ENCODE results near the gene KXD1.
"Not testable (repeated sequence)": the region's sequence is repeated elsewhere in the genome, so short reads cannot be mapped to it uniquely, and the experiment has no call there.

KXD1 gene

DNA sequence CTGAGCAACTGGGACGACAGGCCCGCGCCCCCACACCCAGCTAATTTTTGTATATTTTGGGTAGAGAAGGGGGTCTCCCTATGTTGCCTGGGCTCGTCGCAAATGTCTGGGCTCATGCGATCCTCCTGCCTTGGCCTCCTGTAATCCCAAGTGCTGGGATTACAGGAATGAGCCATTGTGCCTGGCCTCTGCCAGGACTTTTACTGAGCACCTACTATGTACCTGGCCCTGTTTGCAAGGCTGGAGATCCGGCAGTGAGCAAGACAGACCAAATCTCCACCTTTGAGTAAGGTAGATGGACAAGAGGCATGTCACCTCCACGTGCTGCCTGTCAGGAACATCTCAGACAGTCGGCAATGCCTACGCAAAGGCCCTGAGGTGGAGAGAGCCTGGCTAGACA lies 21.2 kb upstream of the KXD1 start:
- no peak for DNase-seq (ENCODE audit: low spot score)

GRCh38 chr19:18537431-18537830 lies 20.2 kb upstream of the KXD1 start:
- no peak for DNase-seq (ENCODE audit: low spot score)

DNA sequence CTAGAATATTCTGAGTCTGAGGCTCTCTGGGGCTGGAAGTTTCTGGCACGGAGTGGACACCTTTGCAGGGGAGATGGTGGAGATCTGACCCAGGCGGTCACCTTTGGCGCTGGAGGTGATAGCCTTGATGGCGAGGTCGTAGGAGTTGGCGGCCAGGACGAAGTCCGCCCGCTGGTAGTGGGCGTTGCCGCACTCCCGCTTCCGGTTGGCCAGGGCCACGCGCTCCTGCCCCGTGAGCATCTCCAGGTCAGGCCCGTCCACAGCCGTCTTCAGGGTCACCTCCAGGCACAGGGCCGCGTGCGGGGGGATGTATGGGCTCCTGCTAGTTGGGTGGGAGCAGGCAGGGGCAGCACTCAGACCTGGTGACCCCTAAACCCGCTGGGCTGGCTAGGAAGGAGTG lies 19.6 kb upstream of the KXD1 start:
- no peak for DNase-seq (ENCODE audit: low spot score)

DNA sequence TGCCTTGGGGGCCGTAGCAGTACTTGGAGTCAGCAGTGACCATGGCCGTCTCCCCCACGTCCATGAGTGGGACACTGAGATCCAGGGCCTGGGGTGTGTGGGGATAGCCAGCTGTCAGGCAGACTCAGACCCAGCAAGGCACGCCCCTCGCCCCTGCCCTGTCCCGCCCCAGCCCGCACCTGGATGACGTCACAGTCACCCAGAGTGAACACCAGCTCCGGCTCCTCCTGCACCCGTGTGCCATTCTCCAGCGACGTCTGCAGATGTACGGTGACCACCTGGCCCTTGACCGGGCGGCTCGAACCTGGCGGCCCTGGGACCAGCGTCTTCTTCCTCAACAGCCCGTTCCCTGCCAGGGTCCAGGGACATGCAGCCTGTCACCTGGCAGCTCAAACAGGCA lies 18.3 kb upstream of the KXD1 start:
- DNase-seq (ENCODE audit: low spot score) = no peak

- DNase-seq (ENCODE audit: low spot score) = not testable (repeated sequence)
Measured at GRCh38 chr19:18540200-18540599, 17.5 kb upstream of the KXD1 start.

DNA sequence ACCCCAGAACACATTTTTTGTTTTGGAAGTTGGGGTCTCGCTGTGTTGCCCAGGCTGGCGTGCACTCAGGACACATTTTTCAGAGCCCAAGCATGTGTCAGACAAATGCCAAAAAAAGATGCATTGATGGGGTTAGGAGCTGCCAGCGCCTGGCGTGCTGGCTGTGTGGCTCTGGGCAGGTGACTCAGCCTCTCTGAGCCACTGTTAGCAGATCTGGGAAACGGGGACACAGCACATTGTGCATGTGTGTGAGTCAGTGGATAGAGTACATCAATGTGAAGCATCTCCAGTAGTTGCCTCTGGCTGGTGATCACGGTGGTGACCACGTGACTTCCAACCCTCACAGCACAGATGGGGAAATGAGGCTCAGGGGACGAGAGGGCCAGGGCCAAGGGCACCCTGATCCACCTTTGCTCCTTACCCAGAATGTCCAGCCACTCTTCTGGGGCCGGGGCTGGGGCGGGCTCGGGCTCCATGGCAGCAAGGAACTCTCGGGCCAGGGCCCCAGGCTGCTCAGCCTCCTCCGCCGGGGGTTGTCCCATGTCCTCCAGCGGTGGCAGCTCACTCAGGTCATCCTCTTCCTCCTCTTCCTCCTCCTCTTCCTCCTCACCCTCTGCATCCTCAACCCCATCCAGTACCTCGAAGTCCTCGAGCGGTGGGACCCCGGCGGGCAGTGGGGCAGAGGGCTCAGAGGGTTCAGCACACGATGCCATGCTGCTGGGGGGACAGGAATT lies 16.2 kb upstream of the KXD1 start:
- peak; percentile 71 for DNase-seq (ENCODE audit: low spot score)

DNA sequence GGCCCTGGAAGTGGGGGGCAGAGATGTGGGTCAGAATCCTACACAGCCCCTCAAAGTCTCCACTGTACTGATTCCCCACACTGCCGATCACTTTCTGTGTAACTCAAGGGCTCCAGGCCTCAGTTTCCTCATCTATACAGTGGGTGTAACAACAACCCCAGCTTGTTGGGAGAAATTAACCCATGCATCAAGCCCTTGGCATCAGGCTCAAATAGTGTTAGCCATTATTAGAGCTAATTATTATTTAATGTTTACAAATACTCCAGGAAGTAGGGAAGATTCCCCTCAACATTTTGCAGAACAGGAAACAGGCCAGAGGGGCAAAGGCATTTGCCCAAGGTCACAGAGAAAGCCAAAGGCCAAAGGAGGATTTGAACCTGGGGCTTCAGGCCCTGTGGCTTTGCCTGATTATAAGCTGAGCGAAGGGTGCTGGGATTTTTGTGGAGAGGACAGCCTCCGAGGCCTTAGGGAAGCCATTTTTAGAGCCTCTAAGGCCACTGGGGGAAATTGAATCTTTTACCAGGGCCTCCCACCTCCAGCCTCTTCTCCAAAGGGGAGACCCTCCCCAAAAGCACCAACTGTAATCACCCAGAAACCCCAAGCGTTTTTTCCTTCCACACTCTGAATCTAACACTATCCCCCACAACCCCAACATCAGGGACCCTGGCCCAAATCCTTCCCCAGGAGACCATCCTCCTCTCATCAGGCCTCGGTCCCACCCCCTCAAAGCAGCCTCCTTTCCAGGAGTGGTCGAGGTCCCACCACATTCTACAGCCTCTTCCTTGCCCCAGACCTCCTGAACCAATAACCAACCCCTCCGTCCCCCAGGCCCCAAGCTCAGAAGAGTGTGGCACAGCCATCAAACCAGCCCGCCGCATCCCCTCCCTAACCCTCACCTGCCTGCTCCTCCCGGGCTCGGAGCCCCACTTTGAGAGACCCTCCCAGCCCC lies 15.4 kb upstream of the KXD1 start:
- DNase-seq (ENCODE audit: low spot score) = no peak

DNA sequence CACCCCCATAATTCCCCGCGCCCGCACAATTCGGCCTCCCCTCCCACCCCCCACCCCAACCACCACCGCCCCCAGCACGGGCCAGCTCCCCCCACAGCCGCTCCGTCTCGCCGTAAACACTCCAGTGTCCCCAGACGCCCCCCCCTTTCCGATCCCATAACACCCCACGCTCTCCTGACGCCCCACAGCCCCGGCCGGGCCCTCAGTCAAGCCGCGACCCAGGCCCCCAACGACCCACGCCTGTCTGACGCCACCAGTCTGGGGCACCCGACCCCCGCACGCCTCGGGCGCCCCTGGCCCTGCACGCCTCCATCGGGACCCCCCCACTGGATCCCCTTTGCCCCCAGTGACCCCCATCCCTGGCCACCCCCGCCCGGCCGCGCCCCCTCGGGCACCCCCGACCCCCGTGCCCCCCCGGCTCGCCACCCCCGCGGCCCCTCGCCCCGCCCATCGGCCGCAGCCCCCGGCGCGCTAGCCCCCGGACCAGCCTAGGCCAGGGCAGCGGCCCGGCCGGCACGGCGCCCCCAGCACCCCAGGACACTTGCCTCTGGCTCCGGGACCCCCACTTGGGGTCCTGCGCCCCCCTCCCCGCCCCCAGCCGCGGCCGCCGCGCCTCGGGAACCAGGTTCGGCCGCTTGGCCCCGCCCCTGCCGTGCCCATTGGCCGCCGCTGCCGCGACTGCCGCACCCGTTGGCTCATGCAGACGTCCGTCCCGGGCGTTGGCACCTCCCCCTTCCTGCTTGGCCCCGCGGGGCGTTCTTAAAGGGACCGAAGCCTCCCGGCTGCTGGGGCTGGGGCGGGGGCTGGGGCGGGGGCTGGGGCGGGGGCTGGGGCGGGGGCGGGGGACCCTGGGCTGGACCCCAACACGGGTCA lies 14.5 kb upstream of the KXD1 start, which contains the start of gene FKBP8:
Gene FKBP8, minus strand, starts transcription at position 633 of the 873 bp plus-strand sequence. CDS start 1,603 bp downstream, outside the sequence.
- DNase-seq (ENCODE audit: low spot score) = peak; percentile 98

- peak; percentile 68 for DNase-seq (ENCODE audit: low spot score)
Measured at GRCh38 chr19:18543814-18544475, 13.7 kb upstream of the KXD1 start.

- no peak for DNase-seq (ENCODE audit: low spot score)
Measured at GRCh38 chr19:18551631-18552030, 6.0 kb upstream of the KXD1 start.

- DNase-seq (ENCODE audit: low spot score) = no peak
Measured at GRCh38 chr19:18558202-18558555, 509 bp downstream of the KXD1 start.

- DNase-seq (ENCODE audit: low spot score) = no peak
Measured at GRCh38 chr19:18558604-18559003, 934 bp downstream of the KXD1 start.

GRCh38 chr19:18559685-18560084 lies 2.0 kb downstream of the KXD1 start:
- no peak for DNase-seq (ENCODE audit: low spot score)

DNA sequence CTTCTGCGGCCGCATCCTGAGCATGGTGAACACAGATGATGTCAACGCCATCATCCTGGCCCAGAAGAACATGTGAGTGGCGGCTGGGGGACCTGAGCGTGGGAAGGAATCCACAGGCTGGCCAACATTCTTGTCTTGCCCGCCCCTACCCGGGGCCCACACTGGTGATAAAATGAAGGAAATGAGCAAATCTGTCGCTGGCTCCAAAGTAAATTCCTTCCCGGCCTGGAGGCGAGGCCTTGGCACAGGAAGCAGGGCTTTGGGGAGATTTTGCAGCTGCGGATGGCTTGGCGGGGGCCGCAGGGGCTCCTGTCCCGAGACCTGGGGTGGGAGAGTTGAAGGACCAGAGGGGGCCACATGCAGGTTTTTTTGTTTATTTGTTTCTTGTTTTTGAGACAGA lies 4.4 kb downstream of the KXD1 start:
- DNase-seq (ENCODE audit: low spot score) = no peak

DNA sequence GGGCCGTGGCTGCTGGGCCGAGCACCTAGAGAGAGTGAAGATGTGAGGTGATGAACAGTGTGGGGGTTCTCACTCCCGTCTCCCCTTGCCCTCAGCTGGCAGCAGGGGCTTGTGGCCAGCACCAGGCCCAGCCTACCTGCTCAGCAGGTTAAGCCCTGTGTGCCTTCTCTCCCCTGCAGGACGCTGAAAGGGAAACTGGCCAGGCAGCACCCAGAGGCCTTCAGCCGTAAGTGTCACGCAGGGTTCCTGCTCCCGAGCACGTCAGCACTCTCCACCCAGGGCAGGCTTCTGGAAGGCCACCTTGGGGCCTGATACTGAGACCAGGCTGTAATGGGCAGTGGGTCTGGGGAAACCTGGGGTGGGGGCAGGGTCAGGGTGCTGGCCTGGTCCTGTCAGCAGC lies 9.3 kb downstream of the KXD1 start:
- no peak for DNase-seq (ENCODE audit: low spot score)

DNA sequence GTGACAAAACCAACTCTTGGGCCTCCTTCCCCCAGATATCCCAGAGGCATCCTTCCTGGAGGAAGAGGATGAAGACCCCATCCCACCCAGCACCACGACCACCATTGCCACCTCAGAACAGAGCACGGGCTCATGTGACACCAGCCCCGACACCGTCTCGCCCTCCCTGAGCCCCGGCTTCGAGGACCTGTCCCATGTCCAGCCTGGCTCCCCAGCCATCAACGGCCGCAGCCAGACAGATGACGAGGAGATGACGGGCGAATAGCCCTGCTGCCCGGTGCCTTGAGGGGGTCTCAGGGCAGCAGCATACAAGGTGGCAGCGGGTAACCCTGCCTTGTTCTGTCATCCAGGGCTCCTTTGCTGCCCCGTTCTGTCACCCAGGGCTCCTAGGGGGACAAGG lies 10.7 kb downstream of the KXD1 start:
- DNase-seq (ENCODE audit: low spot score) = no peak

GRCh38 chr19:18571564-18572344 lies 14.1 kb downstream of the KXD1 start, which contains the start of gene UBA52:
TSS of gene UBA52 (plus strand) at chr19:18571857. CDS start at chr19:18573301, 1,444 bp downstream.
- peak; percentile 95 for DNase-seq (ENCODE audit: low spot score)

- no peak for DNase-seq (ENCODE audit: low spot score)
Measured at GRCh38 chr19:18574691-18575291, 17.1 kb downstream of the KXD1 start.

GRCh38 chr19:18576383-18576782 lies 18.7 kb downstream of the KXD1 start:
- no peak for DNase-seq (ENCODE audit: low spot score)

DNA sequence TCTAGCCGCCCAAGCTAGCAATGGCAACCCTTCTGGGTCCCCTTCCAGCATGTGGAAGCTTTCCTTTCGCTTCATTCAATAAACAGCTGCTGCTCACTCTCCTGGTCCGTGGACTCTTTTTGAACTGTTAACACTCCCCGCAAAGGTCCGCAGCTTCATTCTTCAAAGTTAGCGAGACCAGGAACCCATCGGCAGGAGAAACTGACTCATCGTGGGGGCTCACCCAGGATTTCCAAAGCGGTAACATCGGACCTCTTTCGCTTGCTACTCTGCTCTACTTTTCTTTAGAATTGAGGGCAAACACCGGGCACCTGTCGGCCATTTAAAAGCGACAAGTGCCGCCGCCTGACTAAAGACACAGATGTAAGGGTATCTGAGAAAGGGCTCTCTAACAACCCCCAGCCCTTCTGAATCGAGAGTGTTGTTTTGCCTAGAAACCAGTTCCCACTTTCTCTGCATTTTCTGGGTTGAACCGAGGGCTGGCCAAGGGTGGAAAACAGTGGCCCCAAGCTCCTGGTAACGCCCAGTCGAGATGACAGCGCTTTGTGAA lies 19.8 kb downstream of the KXD1 start:
- DNase-seq (ENCODE audit: low spot score) = no peak
